Endodermal cell (in vitro differentiated cells): Measurements from ENCODE around the gene ALDH9A1. TPM values are rescaled to one million over a fixed set of nuclear protein-coding genes. Genes with fewer than 3 reads are reported as not detected.

Experiments
- DNase-seq: peaks from one replicate; pipeline ENCODE4 v3.0.0-alpha.2; 2017
- H3K27ac ChIP-seq: 2 replicates; pipeline ENCODE4 v1.5.1; 2013; ENCODE audit warnings: mild to moderate bottlenecking, low read depth, low read length, moderate library complexity
- H3K27me3 ChIP-seq: 2 replicates; pipeline ENCODE4 v1.6.1; 2013; ENCODE audit warnings: mild to moderate bottlenecking, low read length, moderate library complexity; ENCODE audit not compliant: insufficient read depth, control insufficient read depth, poor library complexity, severe bottlenecking
- H3K36me3 ChIP-seq: 2 replicates; pipeline ENCODE4 v1.7.0; 2013; ENCODE audit warnings: mild to moderate bottlenecking, low read length, moderate library complexity; ENCODE audit not compliant: control insufficient read depth, insufficient read depth
- H3K4me1 ChIP-seq: one replicate; pipeline ENCODE4 v1.7.0; 2013; ENCODE audit warnings: low read length; ENCODE audit not compliant: control insufficient read depth, insufficient read depth
- H3K4me3 ChIP-seq: 2 replicates; pipeline ENCODE4 v1.5.1; 2013; ENCODE audit warnings: mild to moderate bottlenecking, low read length, moderate library complexity
- H3K9ac ChIP-seq: 2 replicates; pipeline ENCODE4 v1.6.1; 2013; ENCODE audit warnings: mild to moderate bottlenecking, low read length, moderate library complexity; ENCODE audit not compliant: poor library complexity, severe bottlenecking; ENCODE audit errors: extremely low read depth
- H3K9me3 ChIP-seq: 2 replicates; pipeline ENCODE4 v1.6.1; 2013; ENCODE audit warnings: mild to moderate bottlenecking, low read length, moderate library complexity; ENCODE audit not compliant: control insufficient read depth
- H3K27ac Mint-ChIP-seq: 2 replicates; pipeline ENCODE4 v1.8.0; 2020; ENCODE audit warnings: mixed read lengths
- H3K27me3 Mint-ChIP-seq: 2 replicates; pipeline ENCODE4 v1.8.0; 2021; ENCODE audit warnings: mild to moderate bottlenecking, mixed read lengths; ENCODE audit not compliant: insufficient read depth
- H3K36me3 Mint-ChIP-seq: 2 replicates; pipeline ENCODE4 v1.8.0; 2020; ENCODE audit warnings: low read depth, mixed read lengths
- H3K4me1 Mint-ChIP-seq: 2 replicates; pipeline ENCODE4 v1.8.0; 2020; ENCODE audit warnings: mixed read lengths
- H3K4me3 Mint-ChIP-seq: 2 replicates; pipeline ENCODE4 v1.8.0; 2020; ENCODE audit warnings: mild to moderate bottlenecking, moderate library complexity, mixed read lengths
- H3K9me3 Mint-ChIP-seq: 2 replicates; pipeline ENCODE4 v1.8.0; 2020; ENCODE audit warnings: mild to moderate bottlenecking, mixed read lengths
- CTCF ChIP-seq: fragments of 200-600 bp; sonication (generic); conservative IDR thresholded peaks from 2 replicates; pipeline ENCODE4 v1.5.0; 2021; ENCODE audit warnings: antibody characterized with exemption, mild to moderate bottlenecking
- WGBS, 2 experiments: methylation state at CpG; one replicate each; pipeline versions ENCODE4 v1.1.5 to v1.1.7; 2013; ENCODE audit warnings: missing lambda C conversion rate in 2 of 2, mixed read lengths in 1 of 2; ENCODE audit not compliant: insufficient coverage in 1 of 2, insufficient read length in 1 of 2; 5-methylcytosine and 5-hydroxymethylcytosine counted together
- total RNA-seq, 2 donors: library from RNA; stranded (reverse); fragmentation: NEBNext Ultra II Directional in 1 of 2; extraction: Animal tissue kit (Norgen Biotek cat#: 25700) in 1 of 2; gene quantifications; 2 replicates in 1 of 2; 3 replicates in 1 of 2; pipeline ENCODE4 v1.2.1, GENCODE V29; 2021

The ALDH9A1 gene
- total RNA-seq, 2 donors from 2014 or later, result 47.6 to 52.2 TPM

- Mint-ChIP-seq H3K27ac (no peak overlapping the region), H3K27me3 (no peaks in the 10 kb centered on the region), H3K9me3 (no peaks in the 10 kb centered on the region), H3K36me3 (peaks cover 25% of the 10 kb centered on the region), H3K4me1 (peaks cover 2% of the 10 kb centered on the region), H3K4me3 (no peak overlapping the region)
- no peak for DNase-seq
- Histone ChIP-seq H3K4me1 (no peaks in the 10 kb centered on the region), H3K4me3 (no peak overlapping the region), H3K36me3 (peaks cover 27% of the 10 kb centered on the region), H3K9ac (no peak overlapping the region), H3K9me3 (no peaks in the 10 kb centered on the region), H3K27ac (no peak overlapping the region), H3K27me3 (no peaks in the 10 kb centered on the region)
- no peak for TF ChIP-seq CTCF
- WGBS, 2 experiments, result 92 to 100% methylated on average over 2 of the region's 3 CpGs
Measured at GRCh38 chr1:165734906-165735305, 36.5 kb upstream of the ALDH9A1 start.

- Histone ChIP-seq H3K27ac (no peak overlapping the region), H3K9ac (no peak overlapping the region), H3K36me3 (peaks cover 38% of the 10 kb centered on the region), H3K4me3 (no peak overlapping the region), H3K4me1 (no peaks in the 10 kb centered on the region), H3K9me3 (no peaks in the 10 kb centered on the region), H3K27me3 (no peaks in the 10 kb centered on the region)
- Mint-ChIP-seq H3K9me3 (no peaks in the 10 kb centered on the region), H3K4me1 (no peaks in the 10 kb centered on the region), H3K27ac (no peak overlapping the region), H3K36me3 (peaks cover 18% of the 10 kb centered on the region), H3K4me3 (no peak overlapping the region), H3K27me3 (no peaks in the 10 kb centered on the region)
- 88% methylated on average over 1 of the region's 2 CpGs; no CpG with 5 or more reads in 1 of the 2 experiments for WGBS, 2 experiments
- TF ChIP-seq CTCF, result no peak
- DNase-seq, result no peak
Measured at GRCh38 chr1:165726841-165727240, 28.5 kb upstream of the ALDH9A1 start.

GRCh38 chr1:165726169-165726568 is 27.8 kb upstream of the ALDH9A1 start:
- WGBS, 2 experiments, result 90% methylated on average over 2 of the region's 2 CpGs; no CpG with 5 or more reads in 1 of the 2 experiments
- no peak for DNase-seq
- no peak for TF ChIP-seq CTCF
- Histone ChIP-seq H3K27me3 (no peaks in the 10 kb centered on the region), H3K27ac (no peak overlapping the region), H3K9me3 (no peaks in the 10 kb centered on the region), H3K36me3 (peaks cover 38% of the 10 kb centered on the region), H3K4me1 (no peaks in the 10 kb centered on the region), H3K9ac (no peak overlapping the region), H3K4me3 (no peak overlapping the region)
- Mint-ChIP-seq H3K36me3 (peaks cover 18% of the 10 kb centered on the region), H3K27ac (no peak overlapping the region), H3K4me1 (no peaks in the 10 kb centered on the region), H3K9me3 (no peaks in the 10 kb centered on the region), H3K4me3 (no peak overlapping the region), H3K27me3 (no peaks in the 10 kb centered on the region)
